Vagina (tissue), 2 donors: ENCODE results near the gene BID.

ENCODE experiments used
- POLR2A ChIP-seq, 2 donors: fragments of 450-650 bp; IDR thresholded peaks; one replicate each; pipeline ENCODE4 v1.6.1; 2017; ENCODE audit warnings: antibody characterized with exemption in 2 of 2, mild to moderate bottlenecking in 2 of 2, moderate library complexity in 2 of 2
- POLR2AphosphoS5 ChIP-seq, 2 donors: sonication (generic); formaldehyde crosslinking; IDR thresholded peaks; one replicate each; pipeline ENCODE4 v1.9.0; 2017; ENCODE audit warnings: antibody characterized with exemption in 2 of 2, mild to moderate bottlenecking in 2 of 2, low read depth in 1 of 2; ENCODE audit not compliant: insufficient read depth in 1 of 2
- TF ChIP-seq, protein P1 (sequence below), 3 experiments: fragments of 450-650 bp in 2 of 3; fragments of 200-600 bp in 1 of 3; sonication (generic) in 1 of 3; IDR thresholded peaks; one replicate each; pipeline ENCODE4 v1.5.1; 2017 to 2019; ENCODE audit warnings: antibody characterized with exemption in 3 of 3, mild to moderate bottlenecking in 2 of 3, moderate library complexity in 2 of 3

DNA sequence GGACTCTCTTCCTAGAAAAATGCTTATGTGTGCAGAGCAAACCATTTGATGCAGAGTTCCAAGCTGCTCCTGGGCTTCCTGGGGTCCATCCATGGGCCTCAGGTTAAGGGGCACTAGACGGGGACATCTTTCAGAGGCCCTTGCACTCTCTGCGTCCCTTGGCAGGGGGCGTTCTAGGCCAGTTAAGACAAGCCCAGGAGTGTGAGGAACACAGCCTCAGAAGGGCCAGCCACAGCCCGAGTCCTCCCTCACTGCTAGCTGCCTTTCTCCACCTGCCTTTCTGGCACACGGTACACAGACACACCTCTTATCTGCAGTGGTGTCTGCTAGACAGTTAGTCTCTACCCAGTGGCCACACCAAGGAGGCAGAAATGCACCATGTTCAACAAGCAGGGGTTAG lies 18.0 kb upstream of the BID start:
- TF ChIP-seq, protein P1, sequence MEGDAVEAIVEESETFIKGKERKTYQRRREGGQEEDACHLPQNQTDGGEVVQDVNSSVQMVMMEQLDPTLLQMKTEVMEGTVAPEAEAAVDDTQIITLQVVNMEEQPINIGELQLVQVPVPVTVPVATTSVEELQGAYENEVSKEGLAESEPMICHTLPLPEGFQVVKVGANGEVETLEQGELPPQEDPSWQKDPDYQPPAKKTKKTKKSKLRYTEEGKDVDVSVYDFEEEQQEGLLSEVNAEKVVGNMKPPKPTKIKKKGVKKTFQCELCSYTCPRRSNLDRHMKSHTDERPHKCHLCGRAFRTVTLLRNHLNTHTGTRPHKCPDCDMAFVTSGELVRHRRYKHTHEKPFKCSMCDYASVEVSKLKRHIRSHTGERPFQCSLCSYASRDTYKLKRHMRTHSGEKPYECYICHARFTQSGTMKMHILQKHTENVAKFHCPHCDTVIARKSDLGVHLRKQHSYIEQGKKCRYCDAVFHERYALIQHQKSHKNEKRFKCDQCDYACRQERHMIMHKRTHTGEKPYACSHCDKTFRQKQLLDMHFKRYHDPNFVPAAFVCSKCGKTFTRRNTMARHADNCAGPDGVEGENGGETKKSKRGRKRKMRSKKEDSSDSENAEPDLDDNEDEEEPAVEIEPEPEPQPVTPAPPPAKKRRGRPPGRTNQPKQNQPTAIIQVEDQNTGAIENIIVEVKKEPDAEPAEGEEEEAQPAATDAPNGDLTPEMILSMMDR (IDR thresholded peaks at IDR 0.05), result no peak
- TF ChIP-seq POLR2A (IDR thresholded peaks at IDR 0.05), result no peak
- TF ChIP-seq POLR2AphosphoS5 (IDR thresholded peaks at IDR 0.05; ENCODE audit: insufficient read depth in 1 of 2, low read depth in 1 of 2), result no peak
